NCI-H1436 treated with DMSO at 0.1 percent for 48 hours (cell line): Measurements from ENCODE around the gene ATP2A2.
"Not testable (repeated sequence)": the region's sequence is repeated elsewhere in the genome, so short reads cannot be mapped to it uniquely, and the experiment has no call there.

Source experiments
- DNase-seq: peaks from one replicate; lab custom pipeline; 2025; lab: John Stamatoyannopoulos, UW

ATP2A2 gene

DNA sequence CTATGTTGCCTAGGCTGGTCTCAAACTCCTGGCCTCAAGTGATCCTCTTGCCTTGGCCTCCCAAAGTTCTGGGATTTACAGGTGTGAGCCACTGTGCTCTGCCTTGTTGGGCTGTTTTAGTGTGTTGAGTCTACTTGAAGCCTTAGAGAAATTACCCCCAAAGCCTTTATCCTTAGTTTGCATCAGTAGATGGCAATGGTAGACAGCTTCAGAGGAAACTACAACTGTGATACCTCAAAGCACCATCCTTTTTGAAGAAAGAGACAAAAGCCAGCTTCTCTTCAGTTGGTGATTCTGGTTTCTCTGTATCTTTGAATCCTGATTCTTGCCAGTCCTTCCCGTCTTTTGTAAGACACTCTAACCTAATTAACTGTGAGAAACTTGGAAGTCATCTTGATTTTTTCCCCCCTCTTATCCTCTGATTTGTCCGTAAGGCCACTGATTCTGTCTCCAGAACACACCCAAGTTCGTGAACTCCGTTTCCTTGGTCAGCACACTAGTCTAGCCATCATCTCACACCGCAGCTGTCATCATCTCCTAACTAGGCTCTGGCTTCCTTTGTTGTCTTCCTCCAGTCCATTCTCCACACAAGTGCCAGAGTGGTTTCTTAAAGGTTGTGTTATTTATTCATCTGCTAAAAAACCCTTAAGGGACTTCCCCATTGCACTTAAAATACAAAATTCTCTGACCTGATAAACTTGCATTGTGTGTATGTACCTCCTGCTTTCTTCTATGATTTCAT is 20.2 kb downstream of the ATP2A2 start:
- DNase-seq = no peak

DNA sequence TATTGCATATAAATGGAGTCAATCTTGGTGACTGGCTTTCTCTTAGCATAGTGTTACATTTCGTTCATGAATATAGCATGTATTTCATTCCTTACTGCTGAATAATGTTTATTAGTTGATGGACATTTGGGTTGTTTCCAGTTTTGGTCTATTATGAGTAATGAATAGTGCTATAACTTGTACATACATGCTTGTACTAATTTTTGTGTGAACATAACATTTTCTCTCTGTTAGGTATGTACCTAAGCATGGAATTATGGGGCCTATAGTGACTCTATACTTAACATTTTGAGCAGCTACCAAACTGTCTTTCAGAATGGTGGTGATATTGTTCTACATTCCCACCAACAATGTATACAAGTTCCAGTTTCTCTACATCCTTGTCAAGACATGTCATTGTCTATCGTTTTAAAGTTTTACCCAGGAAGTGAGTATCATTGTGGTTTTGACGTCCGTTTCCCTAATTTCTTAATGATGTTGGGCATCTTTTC is 23.1 kb downstream of the ATP2A2 start:
- DNase-seq = no peak

DNA sequence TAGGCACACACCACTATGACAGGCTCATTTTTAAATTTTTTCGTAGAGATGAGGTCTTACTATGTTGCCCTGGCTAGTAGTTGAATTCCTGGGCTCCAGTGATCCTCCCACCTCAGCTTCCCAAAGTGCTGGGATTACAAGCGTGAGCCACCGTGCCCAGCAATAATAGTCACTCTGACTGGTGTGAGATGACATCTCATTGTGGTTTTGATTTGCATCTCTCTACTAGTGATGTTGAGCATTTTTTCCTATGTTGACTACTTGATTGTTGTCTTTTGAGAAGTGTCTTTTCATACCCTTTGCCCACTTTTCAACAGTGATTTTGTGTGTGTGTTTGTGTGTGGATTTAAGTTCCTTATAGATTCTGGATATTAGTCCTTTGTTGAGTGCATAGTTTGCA is 26.3 kb downstream of the ATP2A2 start:
- no peak for DNase-seq

DNA sequence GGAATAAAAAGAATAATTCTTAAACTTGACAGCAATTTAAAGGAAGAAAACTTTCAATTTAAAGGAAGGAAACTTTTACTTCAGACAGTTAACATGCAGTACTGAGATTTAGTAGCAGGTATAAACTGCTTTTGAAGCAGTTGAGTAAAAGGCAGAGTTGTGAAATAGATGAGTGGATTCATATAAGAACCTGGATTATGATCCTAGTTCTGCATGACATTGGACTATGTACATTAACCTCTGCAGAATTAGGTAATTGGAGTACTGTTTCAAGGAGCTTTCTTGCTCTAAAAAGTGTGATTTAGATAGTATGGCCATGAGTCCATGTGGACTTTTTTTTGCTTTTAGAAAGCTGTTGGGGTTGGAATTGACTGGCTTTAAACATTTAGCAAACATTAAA is 29.7 kb downstream of the ATP2A2 start:
- no peak for DNase-seq

DNA sequence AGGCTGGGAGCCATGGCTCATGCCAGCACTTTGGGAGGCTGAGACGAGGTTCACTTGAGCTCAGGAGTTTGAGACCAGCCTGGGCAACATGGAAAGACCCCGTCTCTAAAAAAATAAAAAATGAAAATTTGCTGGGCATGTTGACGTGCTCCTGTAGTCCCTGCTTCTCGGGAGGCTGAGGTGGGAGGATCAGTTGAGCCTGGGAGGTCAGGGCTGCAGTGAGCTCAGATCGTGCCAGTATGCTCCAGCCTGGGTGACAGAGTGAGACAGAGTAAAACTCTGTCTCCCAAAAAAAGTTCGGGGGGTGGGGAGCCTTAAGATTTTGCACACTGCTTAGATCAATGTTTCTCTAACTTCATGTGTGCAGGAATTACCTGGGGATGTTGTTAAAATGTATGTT is 30.9 kb downstream of the ATP2A2 start:
- no peak for DNase-seq

DNA sequence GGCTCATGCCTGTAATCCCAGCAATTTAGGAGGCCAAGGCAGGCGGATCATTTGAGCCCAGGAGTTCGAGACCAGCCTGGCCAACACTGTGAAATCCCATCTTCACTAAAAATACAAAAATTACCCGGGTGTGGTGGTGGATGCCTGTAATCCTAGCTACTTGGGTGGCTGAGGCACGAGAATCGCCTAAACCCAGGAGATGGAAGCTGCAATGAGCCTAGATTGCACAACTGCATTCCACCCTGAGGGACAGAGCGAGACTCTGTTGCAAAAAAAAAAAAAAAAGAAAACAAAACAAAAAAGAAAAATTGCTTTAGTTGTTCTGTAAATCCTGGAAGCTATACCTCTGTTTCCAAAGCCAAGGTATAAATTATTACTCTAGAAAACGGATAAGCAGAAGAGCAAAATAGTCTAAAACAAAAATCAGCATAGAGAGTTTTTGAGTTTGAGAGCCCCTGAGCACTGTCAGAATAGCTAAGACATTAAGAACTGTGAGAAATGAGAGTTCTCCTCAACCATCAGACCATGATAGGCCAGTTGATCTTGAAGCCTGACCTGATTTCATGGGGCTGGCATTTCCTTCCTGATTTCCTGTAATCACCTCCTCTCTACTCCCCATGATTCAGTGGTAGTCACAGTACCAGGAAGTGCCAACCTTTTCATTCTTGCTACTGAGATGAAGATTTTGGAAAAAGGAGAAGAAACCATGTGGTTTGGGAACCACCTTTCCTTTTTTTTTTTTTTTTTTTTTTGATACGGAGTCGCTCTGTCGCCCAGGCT is 31.7 kb downstream of the ATP2A2 start:
- DNase-seq = no peak

DNA sequence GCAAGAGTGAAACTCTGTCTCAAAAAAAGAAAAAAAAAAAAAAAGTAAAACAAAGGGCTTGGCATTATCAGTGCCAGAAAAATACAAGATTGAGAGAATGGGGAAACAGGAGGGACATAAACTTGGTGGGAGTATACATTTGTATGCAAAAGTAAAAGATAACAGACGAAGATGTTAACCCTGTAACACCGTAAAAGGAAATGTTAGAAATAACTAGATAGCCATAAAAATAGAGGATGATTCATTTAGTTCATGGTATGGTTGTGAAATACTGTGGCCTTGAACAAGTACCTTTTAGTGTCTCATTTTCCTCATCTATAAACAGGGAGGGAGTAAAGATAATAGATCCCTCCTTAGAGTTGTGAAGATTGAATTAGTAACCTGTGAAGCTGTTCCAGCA is 33.3 kb downstream of the ATP2A2 start:
- DNase-seq = no peak

DNA sequence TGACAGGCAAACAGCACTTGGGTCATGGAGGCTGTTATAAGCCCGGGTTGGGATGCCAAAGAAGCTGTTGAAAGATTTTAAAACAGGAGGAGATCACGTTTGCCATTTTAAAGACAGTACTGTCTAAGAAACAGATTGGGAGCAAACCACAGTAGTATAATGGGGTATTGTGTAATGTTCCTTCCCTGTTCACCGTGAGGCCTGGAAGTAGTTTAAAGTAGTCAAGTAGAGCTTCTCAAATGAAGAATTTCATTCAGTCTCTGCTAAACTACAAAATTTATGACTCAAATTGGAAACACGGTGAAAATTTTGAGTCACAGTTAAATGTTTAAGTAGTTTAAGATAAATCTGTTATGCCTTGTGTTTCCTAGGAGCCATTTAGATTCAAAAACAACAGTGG is 35.8 kb downstream of the ATP2A2 start:
- no peak for DNase-seq

DNA sequence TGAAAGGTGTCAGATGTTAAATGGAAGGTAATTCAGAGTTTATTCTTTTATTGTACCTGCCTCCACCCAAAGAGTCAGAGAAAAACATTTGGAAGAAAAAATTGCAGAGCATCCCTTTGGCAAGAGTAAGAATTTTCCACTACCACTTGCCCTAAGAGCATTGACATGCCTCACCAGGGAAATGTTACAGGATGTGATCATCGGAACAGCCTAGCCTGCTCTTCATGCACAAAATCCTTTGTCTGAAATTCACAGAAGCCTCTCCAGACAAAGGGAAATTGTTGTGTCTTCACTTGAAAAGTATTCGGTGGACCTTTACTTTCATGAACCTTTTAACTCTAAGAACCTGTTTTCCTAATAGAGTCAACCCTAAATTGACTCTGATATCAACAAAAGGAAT is 36.9 kb downstream of the ATP2A2 start:
- no peak for DNase-seq

DNA sequence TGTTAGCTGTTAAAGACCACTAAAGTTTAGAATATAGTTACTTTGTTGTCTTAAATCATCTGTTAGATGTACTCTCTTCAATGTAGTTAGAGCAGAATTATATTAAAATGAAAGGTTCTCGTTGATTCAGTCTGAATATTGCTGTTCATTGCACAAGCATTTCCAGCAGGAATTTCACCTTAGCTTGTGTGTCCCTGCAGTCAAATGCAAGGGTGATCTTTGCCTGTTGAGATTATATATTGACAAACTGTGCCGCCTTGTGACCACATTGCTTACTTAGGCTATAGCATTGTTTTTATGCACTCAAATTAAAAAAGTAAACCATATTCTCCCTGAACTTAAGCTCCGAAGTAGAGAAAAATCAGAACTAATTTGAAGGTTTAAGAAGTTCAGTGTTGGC is 39.5 kb downstream of the ATP2A2 start:
- no peak for DNase-seq

DNA sequence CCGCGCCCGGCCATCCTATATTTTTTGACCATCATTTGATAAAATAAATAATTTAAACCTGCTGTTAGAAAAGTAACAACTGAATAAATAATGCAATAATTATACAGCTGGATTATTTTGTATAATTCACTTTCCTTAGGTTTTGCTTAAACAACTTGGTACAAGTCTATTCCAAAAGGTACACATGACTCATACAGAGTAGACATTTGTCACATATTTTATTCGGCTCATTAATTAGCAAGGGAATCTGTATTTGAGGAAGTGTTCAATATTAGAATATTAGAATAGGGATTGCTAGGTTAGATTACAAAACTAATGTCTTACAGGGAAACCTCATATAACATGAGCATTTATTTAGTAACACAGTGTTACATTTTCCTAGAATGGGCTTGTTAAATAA is 48.7 kb downstream of the ATP2A2 start:
- no peak for DNase-seq

DNA sequence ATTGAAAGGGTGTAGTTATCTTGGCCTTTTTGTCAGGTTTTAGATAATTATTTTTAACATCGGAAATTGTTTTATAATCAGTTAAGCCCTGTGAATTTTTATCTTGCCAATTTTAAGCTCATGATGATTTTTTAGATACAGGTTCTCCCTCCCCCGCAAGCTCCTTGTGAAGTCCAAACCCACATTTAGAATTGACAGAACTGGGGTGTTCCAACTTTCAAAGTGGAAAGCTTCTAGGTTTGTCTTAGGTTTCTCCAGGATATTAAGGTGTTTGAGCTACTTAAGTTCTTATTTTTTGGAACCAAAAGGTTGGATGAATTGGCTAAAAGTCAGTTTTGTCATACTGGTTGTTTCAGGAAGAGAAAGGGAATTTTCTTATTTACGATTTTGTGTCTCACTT is 49.1 kb downstream of the ATP2A2 start:
- DNase-seq = no peak

DNA sequence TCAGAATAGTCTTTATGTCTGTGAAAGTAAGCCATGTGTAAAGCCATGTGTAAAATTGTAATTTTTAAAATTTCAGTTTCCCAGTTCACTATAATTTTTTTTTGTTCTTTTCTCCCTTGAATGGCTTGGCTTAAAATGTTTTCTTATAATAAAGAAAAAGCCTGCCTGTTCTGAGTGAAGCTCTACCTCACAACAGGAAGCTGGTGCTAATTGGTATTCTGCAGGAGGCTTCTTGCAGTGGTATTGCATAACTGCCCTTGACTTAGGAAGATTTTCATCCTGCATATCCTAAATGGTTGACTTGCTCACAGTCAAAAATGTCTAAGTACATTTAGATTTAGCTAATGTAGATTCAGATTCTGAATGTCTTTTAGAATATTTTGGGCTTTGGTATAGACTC is 49.5 kb downstream of the ATP2A2 start:
- DNase-seq = no peak

DNA sequence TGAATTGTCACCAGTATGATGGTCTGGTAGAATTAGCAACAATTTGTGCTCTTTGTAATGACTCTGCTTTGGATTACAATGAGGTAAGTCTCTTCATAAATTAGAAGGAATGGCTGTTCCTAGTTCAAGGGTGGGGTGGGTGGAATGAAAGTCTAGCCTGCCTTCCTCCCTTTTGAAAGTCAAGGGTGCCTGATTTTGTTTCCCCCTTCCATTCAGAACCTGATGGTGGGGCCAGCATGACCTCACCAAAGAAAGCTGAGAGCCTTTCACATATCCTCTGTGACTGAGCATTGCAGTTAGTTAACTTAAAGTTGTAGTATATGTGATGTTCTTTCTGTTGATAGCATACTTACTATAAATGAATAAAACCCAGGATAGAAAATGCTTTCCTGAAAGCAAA is 52.2 kb downstream of the ATP2A2 start:
- no peak for DNase-seq

DNA sequence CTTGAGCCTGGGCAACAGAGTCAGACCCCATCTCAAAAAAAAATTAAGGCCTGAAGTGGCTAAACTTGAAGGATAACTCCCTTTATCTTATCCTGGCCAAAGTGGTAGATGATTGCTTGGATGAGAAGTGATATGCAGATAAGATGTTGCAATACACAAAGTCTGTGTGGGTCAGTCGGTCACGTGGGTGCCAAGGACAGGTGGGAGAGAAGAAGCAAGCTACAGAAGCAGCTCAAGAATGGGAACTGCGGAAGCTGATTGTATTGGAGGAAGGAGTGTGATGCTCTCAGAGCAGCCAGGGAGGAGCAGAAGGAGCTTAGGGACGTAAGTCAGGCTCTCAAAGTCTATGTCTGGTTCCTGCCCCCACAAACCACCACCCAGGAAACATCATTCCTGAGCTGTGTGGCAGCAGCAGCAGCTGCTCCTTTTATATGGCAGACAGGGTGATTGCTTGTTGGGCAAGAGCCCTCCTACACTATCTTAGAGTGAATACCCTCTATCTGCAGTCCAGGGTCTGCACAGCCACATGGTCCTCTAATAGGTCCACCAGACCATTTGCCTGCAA is 54.5 kb downstream of the ATP2A2 start:
- DNase-seq = no peak

DNA sequence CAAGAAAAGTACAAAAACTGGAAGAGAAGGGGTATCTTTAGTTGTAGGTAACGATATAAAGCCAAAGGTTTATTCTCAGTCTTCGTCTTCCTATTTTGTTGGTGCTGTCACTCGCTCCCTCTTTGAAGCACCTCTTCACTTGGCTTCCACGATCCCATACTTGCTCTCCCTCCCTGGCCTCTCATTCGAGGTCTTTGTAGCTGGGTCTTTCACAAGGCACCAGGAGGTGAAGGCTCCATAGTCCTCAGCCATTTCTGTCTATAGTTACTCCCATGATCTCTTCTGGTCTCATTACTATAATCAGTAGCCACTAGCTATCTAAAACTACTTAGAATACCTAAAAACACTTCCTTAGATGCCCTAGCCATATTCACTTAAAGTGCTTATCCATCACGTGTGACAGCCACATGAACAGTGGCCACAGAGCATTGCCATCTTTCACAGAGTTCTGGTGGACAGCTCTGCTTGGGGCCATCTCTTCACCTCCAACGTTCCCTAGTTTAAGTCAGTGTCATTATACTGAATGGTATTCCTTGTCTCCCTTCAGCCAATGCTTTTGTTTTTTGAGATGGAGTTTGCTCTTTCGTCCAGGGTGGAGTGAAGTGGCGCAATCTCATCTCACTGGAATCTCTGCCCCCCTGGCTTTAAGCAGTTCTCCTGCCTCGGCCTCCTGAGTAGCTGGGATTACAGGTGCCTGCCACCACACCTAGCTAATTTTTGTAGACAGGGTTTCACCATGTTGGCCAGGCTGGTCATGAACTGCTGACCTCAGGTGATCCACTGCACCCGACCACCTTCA is 57.1 kb downstream of the ATP2A2 start:
- DNase-seq = no peak

DNA sequence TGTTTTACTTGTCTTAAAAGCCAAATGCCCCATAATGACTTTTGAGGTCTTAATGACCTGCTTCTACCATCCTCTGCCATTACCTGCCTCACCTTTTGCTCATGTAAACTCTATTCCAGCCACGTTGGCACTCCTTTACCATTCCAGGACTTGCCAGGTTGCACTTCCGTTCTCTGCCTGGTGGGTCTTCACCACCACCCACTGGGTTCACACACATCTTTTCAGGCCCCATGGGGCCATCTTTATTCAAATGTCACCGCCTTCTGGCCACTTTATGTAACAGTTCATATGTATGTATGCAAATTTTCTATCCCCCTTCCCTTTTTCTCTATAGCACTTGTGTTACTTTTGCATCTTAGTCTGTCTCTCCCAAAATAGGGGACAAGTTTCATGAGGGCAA is 57.7 kb downstream of the ATP2A2 start:
- DNase-seq = no peak

DNA sequence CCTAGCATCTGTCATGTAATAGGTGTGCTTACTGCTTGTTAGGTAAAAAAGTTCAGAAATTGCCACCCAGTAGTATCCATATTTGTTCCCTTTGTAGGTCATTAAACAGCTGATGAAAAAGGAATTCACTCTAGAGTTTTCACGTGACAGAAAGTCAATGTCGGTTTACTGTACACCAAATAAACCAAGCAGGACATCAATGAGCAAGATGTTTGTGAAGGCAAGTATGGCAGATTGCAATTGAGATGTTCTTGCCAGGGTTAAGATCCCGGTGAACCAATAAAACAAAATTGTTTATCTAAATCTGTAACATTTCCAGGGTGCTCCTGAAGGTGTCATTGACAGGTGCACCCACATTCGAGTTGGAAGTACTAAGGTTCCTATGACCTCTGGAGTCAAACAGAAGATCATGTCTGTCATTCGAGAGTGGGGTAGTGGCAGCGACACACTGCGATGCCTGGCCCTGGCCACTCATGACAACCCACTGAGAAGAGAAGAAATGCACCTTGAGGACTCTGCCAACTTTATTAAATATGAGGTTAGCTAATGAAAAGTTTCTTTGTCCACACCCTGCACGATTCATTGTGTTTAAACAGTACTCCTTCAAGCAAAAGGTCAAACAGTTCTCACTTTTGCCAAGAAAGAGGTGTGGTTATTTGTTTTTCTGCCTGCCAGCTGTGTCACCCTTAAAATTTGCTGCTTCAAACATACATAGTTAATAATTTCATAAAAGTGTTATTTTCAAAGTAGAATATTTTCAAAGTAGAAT is 58.3 kb downstream of the ATP2A2 start:
- no peak for DNase-seq

DNA sequence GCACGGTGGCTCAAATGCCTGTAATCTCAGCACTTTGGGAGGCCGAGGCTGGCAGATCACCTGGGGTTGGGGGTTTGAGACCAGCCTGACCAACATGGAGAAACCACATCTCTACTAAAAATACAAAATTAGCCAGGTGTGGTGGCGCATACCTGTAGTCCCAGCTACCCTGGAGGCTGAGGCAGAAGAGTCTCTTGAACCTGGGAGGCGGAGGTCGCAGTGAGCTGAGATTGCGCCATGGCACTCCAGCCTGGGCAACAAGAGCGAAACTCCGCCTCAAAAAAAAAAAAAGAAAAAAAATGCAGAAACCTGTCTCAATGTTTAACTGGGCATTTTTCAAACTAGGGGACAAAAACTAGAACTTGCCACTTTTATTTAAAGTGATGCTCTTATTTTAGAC is 59.2 kb downstream of the ATP2A2 start:
- DNase-seq = not testable (repeated sequence)

DNA sequence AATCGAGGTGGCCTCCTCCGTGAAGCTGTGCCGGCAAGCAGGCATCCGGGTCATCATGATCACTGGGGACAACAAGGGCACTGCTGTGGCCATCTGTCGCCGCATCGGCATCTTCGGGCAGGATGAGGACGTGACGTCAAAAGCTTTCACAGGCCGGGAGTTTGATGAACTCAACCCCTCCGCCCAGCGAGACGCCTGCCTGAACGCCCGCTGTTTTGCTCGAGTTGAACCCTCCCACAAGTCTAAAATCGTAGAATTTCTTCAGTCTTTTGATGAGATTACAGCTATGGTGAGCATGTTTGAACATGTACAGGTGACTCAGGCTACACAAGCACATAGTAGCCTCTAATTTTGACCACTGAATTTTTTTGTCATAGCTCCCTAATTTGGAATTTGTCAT is 59.7 kb downstream of the ATP2A2 start:
- no peak for DNase-seq

DNA sequence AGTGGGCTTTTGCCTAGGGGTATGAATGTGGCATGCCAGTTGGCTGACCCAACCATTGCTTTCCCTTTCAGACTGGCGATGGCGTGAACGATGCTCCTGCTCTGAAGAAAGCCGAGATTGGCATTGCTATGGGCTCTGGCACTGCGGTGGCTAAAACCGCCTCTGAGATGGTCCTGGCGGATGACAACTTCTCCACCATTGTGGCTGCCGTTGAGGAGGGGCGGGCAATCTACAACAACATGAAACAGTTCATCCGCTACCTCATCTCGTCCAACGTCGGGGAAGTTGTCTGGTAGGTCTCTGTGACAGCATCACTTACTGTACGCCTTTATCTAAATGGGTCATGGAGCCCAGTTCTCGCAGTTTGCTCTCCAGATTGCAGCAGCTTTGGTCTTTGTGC is 61.1 kb downstream of the ATP2A2 start:
- DNase-seq = no peak

DNA sequence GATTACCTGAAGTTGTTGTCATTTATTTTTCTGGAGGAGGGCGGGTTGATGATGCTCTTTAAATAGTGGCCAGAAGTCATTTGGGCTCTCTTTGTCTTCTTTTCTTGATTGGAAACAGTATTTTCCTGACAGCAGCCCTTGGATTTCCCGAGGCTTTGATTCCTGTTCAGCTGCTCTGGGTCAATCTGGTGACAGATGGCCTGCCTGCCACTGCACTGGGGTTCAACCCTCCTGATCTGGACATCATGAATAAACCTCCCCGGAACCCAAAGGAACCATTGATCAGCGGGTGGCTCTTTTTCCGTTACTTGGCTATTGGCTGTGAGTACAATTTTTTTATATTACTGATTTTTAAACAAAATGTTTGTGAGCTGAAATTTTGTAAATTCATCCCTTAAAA is 62.1 kb downstream of the ATP2A2 start:
- DNase-seq = no peak
